NCI-H2171 treated with DMSO at 0.1 percent for 48 hours (cell line): ENCODE data around the gene MBP.
"Not testable (repeated sequence)": the region's sequence is repeated elsewhere in the genome, so short reads cannot be mapped to it uniquely, and the experiment has no call there.

Experiments
- DNase-seq: peaks from one replicate; lab custom pipeline; 2025; lab: John Stamatoyannopoulos, UW

The MBP gene

GRCh38 chr18:76970770-76971559 lies 161.6 kb downstream of the MBP start:
- no peak for DNase-seq

GRCh38 chr18:76967721-76968472 lies 164.7 kb downstream of the MBP start:
- no peak for DNase-seq

GRCh38 chr18:76967299-76967698 lies 165.3 kb downstream of the MBP start:
- DNase-seq, result not testable (repeated sequence)

GRCh38 chr18:76965555-76966151 lies 166.9 kb downstream of the MBP start:
- DNase-seq, result peak; percentile 83

DNA sequence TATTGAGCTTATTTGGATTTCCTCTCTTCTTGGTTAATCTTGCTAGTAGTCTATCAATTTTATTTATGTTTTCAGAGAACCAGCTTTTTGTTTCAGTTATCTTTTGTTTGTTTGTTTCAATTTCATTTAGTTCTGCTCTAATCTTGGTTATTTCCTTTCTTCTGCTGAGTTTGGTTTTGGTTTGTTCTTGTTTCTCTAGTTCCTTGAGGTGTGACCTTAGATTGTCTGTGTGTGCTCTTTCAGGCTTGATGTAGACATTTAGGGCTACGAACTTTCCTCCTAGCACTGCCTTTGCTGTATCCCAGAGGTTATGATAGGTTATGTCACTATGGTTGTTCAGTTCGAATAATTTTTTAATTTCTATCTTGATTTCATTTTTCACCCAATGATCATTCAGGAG lies 168.6 kb downstream of the MBP start:
- DNase-seq, result no peak

- DNase-seq, result no peak
Measured at GRCh38 chr18:76962851-76963250, 169.7 kb downstream of the MBP start.

GRCh38 chr18:76960528-76961035 lies 172.0 kb downstream of the MBP start:
- DNase-seq, result no peak

DNA sequence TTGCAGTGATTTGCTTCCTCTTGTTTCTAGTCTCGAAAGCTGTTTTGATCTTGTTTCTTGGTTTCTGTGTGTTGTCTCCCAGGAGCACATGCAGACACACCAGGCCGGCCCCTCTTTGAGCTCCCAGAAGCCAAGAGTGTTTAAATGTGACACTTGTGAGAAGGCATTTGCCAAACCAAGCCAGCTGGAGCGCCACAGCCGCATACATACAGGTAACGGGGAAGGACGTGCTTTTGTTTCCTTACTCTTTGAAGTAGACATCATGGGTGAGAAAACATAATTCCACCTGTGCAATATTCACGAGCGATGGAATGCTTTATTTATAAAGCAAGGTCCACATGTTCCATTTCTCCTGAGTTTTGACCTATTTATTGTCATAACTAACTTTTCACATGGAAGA lies 173.0 kb downstream of the MBP start:
- DNase-seq, result no peak

- DNase-seq, result peak; percentile 1
Measured at GRCh38 chr18:76958692-76959341, 173.8 kb downstream of the MBP start.

GRCh38 chr18:76957384-76958355 lies 174.9 kb downstream of the MBP start:
- DNase-seq, result peak; percentile 4

GRCh38 chr18:76956648-76957047 lies 175.9 kb downstream of the MBP start:
- DNase-seq, result no peak

- DNase-seq, result no peak
Measured at GRCh38 chr18:76955524-76956170, 176.9 kb downstream of the MBP start.

DNA sequence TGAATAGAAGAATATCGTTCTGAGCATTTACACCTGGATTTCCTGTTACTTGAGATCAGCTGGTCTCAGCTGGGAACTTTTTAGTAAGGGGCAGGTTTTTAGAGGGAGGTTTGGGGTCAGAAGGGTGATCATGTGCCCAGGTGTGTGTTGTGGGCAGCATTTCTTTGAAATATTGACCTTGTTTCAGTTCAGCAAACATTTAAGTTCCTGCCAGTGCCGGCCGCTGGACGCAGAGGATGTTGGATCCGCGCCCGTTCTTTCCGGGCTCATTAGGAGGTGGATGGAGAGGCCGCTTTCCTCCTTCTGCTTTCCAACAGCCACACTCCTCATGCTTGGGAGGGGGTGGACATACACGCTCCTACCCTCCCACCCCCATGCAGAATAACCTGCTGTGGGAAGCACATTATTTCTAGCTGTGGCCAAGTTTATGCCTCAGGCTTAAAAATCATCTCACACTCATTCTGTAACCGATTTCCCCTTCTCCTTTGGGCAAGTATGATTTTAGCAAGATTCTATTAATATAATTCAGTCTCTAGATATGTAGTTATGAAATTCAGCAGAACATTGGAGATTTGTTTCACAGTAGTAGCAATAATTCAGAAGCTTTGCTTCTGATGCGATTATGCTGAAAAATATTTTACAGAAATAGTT lies 178.9 kb downstream of the MBP start:
- DNase-seq, result no peak

DNA sequence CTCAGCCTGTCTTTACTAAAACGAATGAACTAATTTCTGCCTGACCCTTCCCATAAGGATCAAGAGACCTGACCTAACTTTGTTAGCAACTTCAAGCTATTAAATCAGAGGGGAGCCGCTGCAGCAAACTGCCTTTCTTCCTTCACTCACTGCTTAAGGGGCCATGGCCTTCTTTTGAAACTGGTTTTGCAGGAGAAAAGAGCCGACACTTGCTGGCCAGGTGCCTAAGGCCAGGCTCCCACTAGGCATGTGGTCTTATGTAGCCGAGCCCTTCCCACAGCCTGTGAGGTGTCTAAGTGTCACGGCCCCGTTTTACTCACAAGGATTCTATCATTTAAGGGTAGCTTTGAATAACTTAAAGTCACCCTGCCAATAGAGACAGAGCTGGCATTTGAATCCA lies 179.4 kb downstream of the MBP start:
- DNase-seq, result no peak

DNA sequence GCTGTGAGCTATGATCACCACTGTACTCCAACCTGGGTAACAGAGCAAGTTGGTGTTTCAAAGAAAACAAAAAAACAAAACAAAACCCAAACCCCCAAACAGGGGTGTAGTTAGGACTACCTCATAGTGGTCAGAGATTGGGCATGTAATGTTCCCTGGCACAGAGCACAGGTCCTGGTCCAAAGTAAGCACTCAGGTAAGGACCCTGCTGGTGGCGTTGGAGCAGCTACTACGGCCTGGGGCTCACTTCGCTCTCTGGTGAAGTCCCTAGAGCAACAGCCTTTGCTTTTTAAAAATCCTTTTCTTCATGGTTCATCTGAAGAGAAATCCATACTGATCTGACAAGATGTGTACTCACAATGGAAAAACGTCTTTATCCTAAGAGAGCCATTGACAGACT lies 179.8 kb downstream of the MBP start:
- no peak for DNase-seq

DNA sequence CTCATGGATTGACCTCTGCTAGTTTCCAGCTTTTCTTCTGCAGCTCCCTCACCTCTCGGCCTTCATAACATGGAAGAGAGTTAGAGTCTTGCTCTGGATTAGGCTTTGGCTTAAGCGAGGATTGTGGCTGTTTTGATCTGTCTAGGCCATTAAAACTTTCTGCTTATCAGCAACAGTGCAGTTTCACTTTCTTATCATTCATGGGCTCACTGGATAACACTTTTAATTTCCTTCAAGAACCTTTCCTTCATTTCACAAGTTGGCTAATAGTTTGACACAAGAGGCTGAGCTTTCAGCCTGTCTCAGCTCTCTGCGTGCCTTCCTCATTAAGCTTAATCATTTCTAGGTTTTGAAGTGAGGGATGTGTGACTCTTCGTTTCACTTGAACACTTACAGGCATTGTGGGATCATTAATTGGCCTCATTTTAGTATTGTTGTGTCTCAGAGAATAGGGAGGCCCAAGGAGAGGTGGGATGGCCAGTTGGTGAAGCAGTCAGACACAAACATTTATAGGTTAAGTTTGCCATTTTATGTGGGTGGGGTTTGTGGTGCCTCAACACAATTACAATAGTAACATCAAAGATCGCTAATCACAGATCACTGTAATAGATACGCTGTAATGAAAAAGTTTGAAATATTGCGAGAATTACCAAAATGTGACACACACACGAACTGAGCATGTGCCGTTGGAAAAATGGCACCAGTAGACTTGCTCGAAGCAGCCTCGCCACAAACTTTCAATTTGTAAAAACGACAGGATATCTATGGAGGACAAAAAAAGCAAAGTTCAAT lies 180.9 kb downstream of the MBP start:
- DNase-seq, result no peak

DNA sequence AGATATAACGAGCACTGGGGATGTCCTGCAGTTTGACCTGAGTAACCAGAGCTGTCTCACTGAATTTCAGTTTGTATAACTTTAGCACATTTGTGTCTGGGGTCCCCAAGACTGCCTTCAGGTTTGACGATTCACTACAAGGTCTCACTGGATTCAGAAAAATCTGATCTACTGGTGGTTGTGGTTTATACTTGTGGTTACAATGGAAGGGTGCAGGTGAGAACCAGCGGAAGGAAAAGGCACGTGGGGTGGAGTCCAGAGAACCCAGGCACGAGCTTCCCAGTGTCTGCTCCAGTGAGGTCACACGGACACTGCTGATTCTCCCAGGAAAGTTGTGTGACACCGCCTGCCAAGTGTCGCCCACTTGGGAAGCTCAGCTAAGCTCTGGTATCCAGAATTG lies 184.2 kb downstream of the MBP start:
- DNase-seq, result no peak

DNA sequence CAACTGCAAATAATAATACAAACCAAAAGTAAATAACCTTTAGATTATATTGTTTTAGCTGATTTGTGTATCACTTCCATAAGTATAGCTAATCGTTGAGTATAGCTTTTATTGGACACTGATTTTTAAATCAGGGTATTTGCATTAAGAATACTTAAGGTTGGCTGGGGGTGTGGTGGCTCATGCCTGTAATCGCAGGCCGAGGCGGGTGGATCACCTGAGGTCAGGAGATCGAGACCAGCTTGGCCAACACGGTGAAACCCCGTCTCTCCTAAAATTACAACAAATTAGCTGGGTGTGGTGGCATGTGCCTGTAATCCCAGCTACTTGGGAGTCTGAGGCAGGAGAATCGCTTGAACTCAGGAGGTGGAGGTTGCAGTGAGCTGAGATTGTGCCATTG lies 188.2 kb downstream of the MBP start:
- not testable (repeated sequence) for DNase-seq
